ENCODE measurements around the gene UBE2G2. TPM values are rescaled to one million over a fixed set of nuclear protein-coding genes. Genes with fewer than 3 reads are reported as not detected.

The UBE2G2 gene
- total RNA-seq, 2 donors from 2014 or later, result 46.9 to 75.7 TPM

GRCh38 chr21:44767834-44768831 lies 33.5 kb downstream of the UBE2G2 start:
- no peak for DNase-seq (ENCODE audit: low spot score)

GRCh38 chr21:44766818-44767354 lies 34.7 kb downstream of the UBE2G2 start:
- no peak for DNase-seq (ENCODE audit: low spot score)
- TF ChIP-seq CTCF (IDR thresholded peaks at IDR 0.05) (no peak), POLR2AphosphoS5 (IDR thresholded peaks at IDR 0.05) (no peak), POLR2A (IDR thresholded peaks at IDR 0.05) (no peak)
- no peaks in the 10 kb centered on the region for H3K4me1 ChIP-seq (replicated peaks)
- H3K27me3 ChIP-seq (replicated peaks; ENCODE audit: insufficient read depth), result no peaks in the 10 kb centered on the region
- intact Hi-C loops (cut with DNase I), result no loop called here
- H3K27ac ChIP-seq, result no peak overlapping the region
- H3K36me3 ChIP-seq, result peaks cover 0 to 12% of the 10 kb centered on the region in 2 donors
- H3K9me3 ChIP-seq, result no peaks in the 10 kb centered on the region
- no peak overlapping the region for H3K4me3 ChIP-seq
- 85% methylated on average over 11 of the region's 11 CpGs for WGBS

More at GRCh38 chr21:44767834-44768831, 33.5 kb downstream of the UBE2G2 start:
- H3K4me3 ChIP-seq, result no peak overlapping the region
- no peaks in the 10 kb centered on the region for H3K27me3 ChIP-seq (replicated peaks; ENCODE audit: insufficient read depth)
- no peak overlapping the region for H3K27ac ChIP-seq
- TF ChIP-seq CTCF (IDR thresholded peaks at IDR 0.05), result no peak
- TF ChIP-seq POLR2A (IDR thresholded peaks at IDR 0.05), result no peak
- TF ChIP-seq POLR2AphosphoS5 (IDR thresholded peaks at IDR 0.05), result no peak
- intact Hi-C loops (cut with DNase I), result no loop called here
- H3K36me3 ChIP-seq, result peaks cover 0 to 12% of the 10 kb centered on the region in 2 donors
- 80% methylated on average over 30 of the region's 30 CpGs for WGBS
- H3K9me3 ChIP-seq, result no peaks in the 10 kb centered on the region
- no peaks in the 10 kb centered on the region for H3K4me1 ChIP-seq (replicated peaks)

GRCh38 chr21:44766014-44766817 lies 35.4 kb downstream of the UBE2G2 start:
- Histone ChIP-seq H3K4me3 (no peak overlapping the region), H3K27me3 (replicated peaks; ENCODE audit: insufficient read depth) (no peaks in the 10 kb centered on the region), H3K9me3 (no peaks in the 10 kb centered on the region), H3K4me1 (replicated peaks) (no peaks in the 10 kb centered on the region), H3K36me3 (peaks cover 0 to 10% of the 10 kb centered on the region in 2 donors), H3K27ac (no peak overlapping the region)
- no peak for DNase-seq (ENCODE audit: low spot score)
- 83% methylated on average over 24 of the region's 24 CpGs for WGBS
- intact Hi-C loops (cut with DNase I), result no loop called here
- TF ChIP-seq POLR2A (IDR thresholded peaks at IDR 0.05) (no peak), POLR2AphosphoS5 (IDR thresholded peaks at IDR 0.05) (no peak), CTCF (IDR thresholded peaks at IDR 0.05) (no peak)

GRCh38 chr21:44765231-44766013 lies 36.2 kb downstream of the UBE2G2 start:
- Histone ChIP-seq H3K27ac (no peak overlapping the region), H3K4me3 (no peak overlapping the region), H3K4me1 (replicated peaks) (no peaks in the 10 kb centered on the region), H3K9me3 (no peaks in the 10 kb centered on the region), H3K36me3 (peaks cover 0 to 2% of the 10 kb centered on the region in 2 donors), H3K27me3 (replicated peaks; ENCODE audit: insufficient read depth) (no peaks in the 10 kb centered on the region)
- DNase-seq (ENCODE audit: low spot score), result no peak
- TF ChIP-seq CTCF (IDR thresholded peaks at IDR 0.05) (no peak), POLR2AphosphoS5 (IDR thresholded peaks at IDR 0.05) (no peak), POLR2A (IDR thresholded peaks at IDR 0.05) (no peak)
- WGBS, result 30% methylated on average over 12 of the region's 12 CpGs
- intact Hi-C loops (cut with DNase I), result no loop called here

Measured in prostate gland (tissue), 2 donors.